ENCODE measurements around the gene FAM135A.
"Not testable (repeated sequence)": the region's sequence is repeated elsewhere in the genome, so short reads cannot be mapped to it uniquely, and the experiment has no call there.

The FAM135A gene

DNA sequence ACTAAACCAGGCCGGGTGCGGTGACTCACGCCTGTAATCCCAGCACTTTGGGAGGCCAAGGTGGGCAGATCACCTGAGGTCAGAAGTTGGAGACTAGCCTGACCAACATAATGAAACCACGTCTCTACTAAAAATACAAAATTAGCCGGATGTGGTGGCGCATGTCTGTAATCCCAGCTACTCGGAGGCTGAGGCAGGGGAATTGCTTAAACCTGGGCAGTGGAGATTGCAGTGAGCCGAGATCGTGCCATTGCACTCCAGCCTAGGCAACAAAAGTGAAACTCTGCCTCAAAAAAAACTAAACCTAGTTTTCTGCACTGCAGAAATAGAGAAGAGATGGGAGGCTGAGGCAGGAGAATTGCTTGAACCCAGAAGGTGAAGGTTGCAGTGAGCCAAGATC is 73.3 kb downstream of the FAM135A start:
- not testable (repeated sequence) for H3K27me3 Mint-ChIP-seq, H3K9me3 Mint-ChIP-seq, H3K27ac Mint-ChIP-seq, H3K4me3 Mint-ChIP-seq, H3K36me3 Mint-ChIP-seq, H3K4me1 Mint-ChIP-seq

DNA sequence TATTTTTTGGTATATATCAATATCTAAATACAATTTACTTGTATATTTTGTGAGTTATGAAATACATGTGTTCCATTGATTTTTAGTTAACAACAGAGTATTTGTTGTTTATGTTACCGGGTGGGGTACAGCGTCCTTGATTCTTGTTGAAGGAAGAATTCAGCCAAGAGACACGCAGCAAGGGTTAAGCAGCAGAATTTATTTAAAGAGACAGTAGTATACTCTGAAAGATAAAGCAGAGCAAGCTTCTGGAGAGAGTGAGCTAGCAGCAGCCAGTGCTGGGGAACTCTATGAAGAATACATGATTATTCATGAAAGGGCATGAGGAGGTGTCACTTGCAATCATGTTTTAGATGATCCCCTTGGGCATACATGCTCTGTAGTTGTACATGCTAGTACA is 76.1 kb downstream of the FAM135A start:
- no peaks in the 10 kb centered on the region for H3K9me3 Mint-ChIP-seq
- no peak overlapping the region for H3K27ac Mint-ChIP-seq
- H3K27me3 Mint-ChIP-seq, result no peaks in the 10 kb centered on the region
- H3K4me1 Mint-ChIP-seq, result no peaks in the 10 kb centered on the region
- peaks cover 2% of the 10 kb centered on the region for H3K36me3 Mint-ChIP-seq
- H3K4me3 Mint-ChIP-seq, result no peak overlapping the region

DNA sequence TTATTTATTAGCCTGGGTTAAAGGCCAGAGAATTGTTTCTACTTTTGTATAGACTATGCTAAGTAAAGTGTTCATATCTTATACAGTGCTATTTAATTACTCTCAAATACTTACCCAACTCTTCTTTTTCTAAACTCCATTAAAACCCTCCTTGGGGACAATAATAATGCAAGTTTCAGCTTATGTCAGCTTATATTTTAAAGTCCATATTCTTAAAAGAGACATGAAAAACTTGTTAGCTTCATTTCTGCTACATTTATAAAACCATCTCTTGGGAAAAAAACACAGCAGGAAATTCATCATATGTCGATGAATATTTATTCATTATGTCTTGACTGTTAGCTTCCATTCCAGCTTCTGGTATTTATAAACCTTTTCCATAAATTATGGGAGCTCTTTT is 81.5 kb downstream of the FAM135A start:
- no peaks in the 10 kb centered on the region for H3K4me1 Mint-ChIP-seq
- peaks cover 23% of the 10 kb centered on the region for H3K36me3 Mint-ChIP-seq
- H3K27me3 Mint-ChIP-seq, result no peaks in the 10 kb centered on the region
- peaks cover 15% of the 10 kb centered on the region for H3K9me3 Mint-ChIP-seq
- no peak overlapping the region for H3K4me3 Mint-ChIP-seq
- H3K27ac Mint-ChIP-seq, result no peak overlapping the region

GRCh38 chr6:70495790-70496189 is 82.5 kb downstream of the FAM135A start:
- Mint-ChIP-seq H3K36me3 (peaks cover 29% of the 10 kb centered on the region), H3K9me3 (peaks cover 15% of the 10 kb centered on the region)
- H3K4me1 Mint-ChIP-seq, H3K4me3 Mint-ChIP-seq, H3K27ac Mint-ChIP-seq, H3K27me3 Mint-ChIP-seq: not testable (repeated sequence)

DNA sequence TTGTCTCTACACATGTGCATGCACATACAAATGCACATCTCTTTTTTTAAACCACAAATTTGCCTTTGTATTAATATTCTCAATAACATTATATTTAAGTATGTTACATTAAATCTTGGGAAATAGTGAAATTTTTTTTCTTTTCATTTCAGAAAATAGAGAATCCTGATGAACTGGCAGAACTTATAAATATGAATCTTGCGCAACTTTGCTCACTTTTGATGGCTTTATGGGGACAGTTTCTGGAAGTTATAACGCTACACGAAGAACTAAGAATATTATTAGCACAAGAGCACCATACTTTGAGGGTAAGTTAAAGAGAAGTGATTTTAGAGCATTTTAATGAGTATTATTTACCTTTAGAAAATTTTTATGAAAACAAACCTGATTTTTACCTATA is 89.2 kb downstream of the FAM135A start:
- Mint-ChIP-seq H3K9me3 (peaks cover 24% of the 10 kb centered on the region), H3K4me1 (no peaks in the 10 kb centered on the region)

GRCh38 chr6:70503813-70504465 is 90.6 kb downstream of the FAM135A start:
- Mint-ChIP-seq H3K27me3 (no peaks in the 10 kb centered on the region), H3K4me1 (no peaks in the 10 kb centered on the region)

More for the DNA sequence above, 89.2 kb downstream of the FAM135A start:
- Mint-ChIP-seq H3K36me3 (peaks cover 54% of the 10 kb centered on the region), H3K27me3 (no peaks in the 10 kb centered on the region), H3K27ac (no peak overlapping the region), H3K4me3 (no peak overlapping the region)

GRCh38 chr6:70506321-70506720 is 93.0 kb downstream of the FAM135A start:
- Mint-ChIP-seq H3K27me3 (no peaks in the 10 kb centered on the region), H3K36me3 (peaks cover 32% of the 10 kb centered on the region), H3K27ac (no peak overlapping the region), H3K4me3 (no peak overlapping the region), H3K9me3 (peaks cover 9% of the 10 kb centered on the region), H3K4me1 (no peaks in the 10 kb centered on the region)

More at GRCh38 chr6:70503813-70504465, 90.6 kb downstream of the FAM135A start:
- Mint-ChIP-seq H3K27ac (no peak overlapping the region), H3K36me3 (peaks cover 45% of the 10 kb centered on the region), H3K4me3 (no peak overlapping the region), H3K9me3 (peaks cover 14% of the 10 kb centered on the region)

DNA sequence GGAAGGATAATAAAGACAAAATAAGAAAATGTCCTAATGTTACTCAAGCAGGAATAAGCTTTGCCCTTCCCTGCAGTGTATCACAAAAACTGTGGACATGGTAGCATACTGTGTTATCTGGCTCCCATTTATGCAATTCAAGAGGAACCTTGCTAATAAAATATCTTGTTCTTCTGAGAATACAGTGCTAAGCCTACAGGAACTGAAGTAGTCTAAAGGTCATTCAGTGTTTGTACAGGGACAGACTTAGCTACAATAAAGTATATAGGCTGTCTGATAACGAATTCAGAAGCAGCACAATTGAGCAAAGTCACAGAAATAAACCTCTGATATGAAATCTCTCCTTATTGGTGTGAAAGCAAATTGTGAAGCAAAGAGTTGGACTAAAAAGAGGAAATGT is 93.9 kb downstream of the FAM135A start:
- no peak overlapping the region for H3K4me3 Mint-ChIP-seq
- peaks cover 28% of the 10 kb centered on the region for H3K36me3 Mint-ChIP-seq
- peaks cover 9% of the 10 kb centered on the region for H3K9me3 Mint-ChIP-seq
- no peaks in the 10 kb centered on the region for H3K4me1 Mint-ChIP-seq
- H3K27ac Mint-ChIP-seq, result no peak overlapping the region
- H3K27me3 Mint-ChIP-seq, result no peaks in the 10 kb centered on the region

DNA sequence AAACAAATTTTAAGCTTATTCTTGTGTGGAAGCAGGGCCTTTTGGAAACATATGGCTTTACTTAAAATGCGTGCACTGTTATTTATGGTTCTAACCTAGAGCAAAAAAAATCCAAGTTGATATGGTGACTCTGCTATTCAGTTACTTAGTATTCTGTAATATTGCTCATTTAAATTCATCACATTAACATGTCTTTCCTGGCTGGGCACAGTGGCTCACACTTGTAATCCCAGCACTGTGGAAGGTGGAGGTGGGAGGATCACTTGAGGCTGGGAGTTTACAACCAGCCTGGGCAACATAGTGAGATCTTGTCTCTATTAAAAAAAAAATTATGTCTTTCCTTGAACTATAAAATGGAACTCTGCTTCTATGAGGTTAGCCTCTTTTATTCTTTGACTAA is 95.6 kb downstream of the FAM135A start:
- Mint-ChIP-seq H3K4me1 (no peaks in the 10 kb centered on the region), H3K27ac (no peak overlapping the region), H3K27me3 (no peaks in the 10 kb centered on the region), H3K36me3 (peaks cover 14% of the 10 kb centered on the region), H3K9me3 (peaks cover 5% of the 10 kb centered on the region), H3K4me3 (no peak overlapping the region)

GRCh38 chr6:70510600-70510999 is 97.3 kb downstream of the FAM135A start:
- Mint-ChIP-seq H3K27ac (no peak overlapping the region), H3K4me1 (no peaks in the 10 kb centered on the region), H3K36me3 (peaks cover 5% of the 10 kb centered on the region), H3K9me3 (no peaks in the 10 kb centered on the region), H3K4me3 (no peak overlapping the region), H3K27me3 (no peaks in the 10 kb centered on the region)

- Mint-ChIP-seq H3K4me1 (peaks cover 9% of the 10 kb centered on the region), H3K36me3 (peaks cover 1% of the 10 kb centered on the region), H3K9me3 (no peaks in the 10 kb centered on the region), H3K4me3 (no peak overlapping the region), H3K27ac (no peak overlapping the region), H3K27me3 (no peaks in the 10 kb centered on the region)
Observed at GRCh38 chr6:70518723-70519122, 105.4 kb downstream of the FAM135A start.

- no peaks in the 10 kb centered on the region for H3K9me3 Mint-ChIP-seq
- no peaks in the 10 kb centered on the region for H3K27me3 Mint-ChIP-seq
- peaks cover 3% of the 10 kb centered on the region for H3K36me3 Mint-ChIP-seq
- no peak overlapping the region for H3K4me3 Mint-ChIP-seq
- H3K27ac Mint-ChIP-seq, result no peak overlapping the region
- peaks cover 9% of the 10 kb centered on the region for H3K4me1 Mint-ChIP-seq
Observed at GRCh38 chr6:70520575-70520974, 107.3 kb downstream of the FAM135A start.

DNA sequence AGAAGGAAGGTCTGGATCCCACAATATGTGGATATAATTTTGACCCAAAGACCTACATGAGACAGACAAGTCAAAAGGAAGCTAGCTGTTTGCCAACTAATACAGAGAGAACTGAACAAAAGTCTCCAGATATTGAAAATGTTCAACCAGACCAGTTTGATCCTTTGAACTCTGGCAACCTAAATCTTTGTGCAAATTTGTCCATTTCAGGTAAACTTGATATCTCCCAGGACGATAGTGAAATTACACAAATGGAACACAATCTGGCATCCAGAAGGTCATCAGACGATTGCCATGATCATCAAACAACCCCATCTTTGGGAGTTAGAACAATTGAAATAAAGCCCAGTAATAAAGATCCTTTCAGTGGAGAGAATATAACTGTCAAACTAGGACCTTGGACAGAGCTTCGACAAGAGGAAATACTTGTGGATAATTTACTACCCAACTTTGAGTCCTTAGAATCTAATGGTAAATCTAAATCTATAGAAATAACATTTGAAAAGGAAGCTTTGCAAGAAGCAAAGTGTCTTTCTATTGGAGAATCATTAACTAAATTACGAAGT is 111.5 kb downstream of the FAM135A start:
- no peaks in the 10 kb centered on the region for H3K9me3 Mint-ChIP-seq
- no peak overlapping the region for H3K27ac Mint-ChIP-seq
- H3K36me3 Mint-ChIP-seq, result peaks cover 4% of the 10 kb centered on the region
- H3K27me3 Mint-ChIP-seq, result no peaks in the 10 kb centered on the region
- no peak overlapping the region for H3K4me3 Mint-ChIP-seq
- H3K4me1 Mint-ChIP-seq, result no peaks in the 10 kb centered on the region

GRCh38 chr6:70527071-70527737 is 113.9 kb downstream of the FAM135A start:
- no peaks in the 10 kb centered on the region for H3K9me3 Mint-ChIP-seq
- H3K27ac Mint-ChIP-seq, result no peak overlapping the region
- H3K4me3 Mint-ChIP-seq, result no peak overlapping the region
- H3K36me3 Mint-ChIP-seq, result peaks cover 4% of the 10 kb centered on the region
- no peaks in the 10 kb centered on the region for H3K4me1 Mint-ChIP-seq
- no peaks in the 10 kb centered on the region for H3K27me3 Mint-ChIP-seq

DNA sequence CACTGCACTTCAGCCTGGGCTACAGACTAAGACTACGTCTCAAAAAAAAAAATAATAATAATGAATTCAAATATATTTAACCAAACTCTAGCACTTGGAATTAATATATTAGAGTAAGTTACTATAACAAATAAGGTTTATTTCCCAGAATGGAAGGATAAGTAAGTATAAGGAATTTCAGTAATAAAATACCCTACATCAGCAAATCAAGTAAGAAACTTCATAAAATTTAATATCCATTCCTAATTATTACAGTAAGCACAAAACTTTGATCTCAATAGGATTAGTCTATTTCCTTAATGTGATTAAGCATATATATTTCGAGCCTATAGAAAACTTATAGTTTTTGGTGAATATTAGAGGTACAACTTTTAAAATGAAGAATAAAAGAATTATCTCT is 116.7 kb downstream of the FAM135A start:
- Mint-ChIP-seq H3K27me3 (no peaks in the 10 kb centered on the region), H3K4me3 (no peak overlapping the region), H3K27ac (no peak overlapping the region), H3K4me1 (no peaks in the 10 kb centered on the region), H3K9me3 (no peaks in the 10 kb centered on the region), H3K36me3 (peaks cover 4% of the 10 kb centered on the region)

DNA sequence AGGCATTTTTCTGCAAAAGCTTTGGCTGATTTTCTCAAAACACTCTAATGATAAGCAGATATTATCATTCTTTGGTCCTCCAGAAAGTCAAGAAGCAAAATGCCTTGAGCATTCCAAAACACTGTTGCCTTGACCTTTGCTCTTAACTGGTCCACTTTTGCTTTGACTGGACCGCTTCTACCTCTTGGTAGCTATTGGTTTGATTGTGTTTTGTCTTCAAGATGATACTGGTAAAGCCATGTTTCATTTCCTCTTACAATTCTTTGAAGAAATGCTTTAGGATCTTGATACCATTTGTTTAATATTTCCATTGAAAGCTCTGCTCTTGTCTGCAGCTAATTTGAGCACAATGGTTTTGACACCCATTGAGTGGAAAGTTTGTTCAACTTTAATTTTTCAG is 117.8 kb downstream of the FAM135A start:
- Mint-ChIP-seq H3K27ac (no peak overlapping the region), H3K4me3 (no peak overlapping the region), H3K36me3 (peaks cover 4% of the 10 kb centered on the region), H3K4me1 (no peaks in the 10 kb centered on the region), H3K9me3 (no peaks in the 10 kb centered on the region), H3K27me3 (no peaks in the 10 kb centered on the region)
